Hepatocyte (in vitro differentiated cells): ENCODE measurements around the gene JHY.

Experiments
- CTCF ChIP-seq: fragments of 200-600 bp; sonication (generic); IDR thresholded peaks from 2 replicates; pipeline ENCODE4 v1.5.1; 2016; ENCODE audit warnings: antibody characterized with exemption, mild to moderate bottlenecking; ENCODE audit not compliant: poor library complexity
- EZH2 ChIP-seq: fragments of 200-600 bp; sonication (generic); IDR thresholded peaks from 2 replicates; pipeline ENCODE4 v1.6.1; 2016; ENCODE audit warnings: antibody characterized with exemption, mild to moderate bottlenecking, borderline replicate concordance
- EZH2phosphoT487 ChIP-seq: fragments of 200-600 bp; sonication (generic); IDR thresholded peaks from one replicate; pipeline ENCODE4 v1.6.1; 2018; ENCODE audit warnings: antibody characterized with exemption, mild to moderate bottlenecking, low read depth, moderate library complexity; ENCODE audit not compliant: unreplicated experiment, severe bottlenecking

DNA sequence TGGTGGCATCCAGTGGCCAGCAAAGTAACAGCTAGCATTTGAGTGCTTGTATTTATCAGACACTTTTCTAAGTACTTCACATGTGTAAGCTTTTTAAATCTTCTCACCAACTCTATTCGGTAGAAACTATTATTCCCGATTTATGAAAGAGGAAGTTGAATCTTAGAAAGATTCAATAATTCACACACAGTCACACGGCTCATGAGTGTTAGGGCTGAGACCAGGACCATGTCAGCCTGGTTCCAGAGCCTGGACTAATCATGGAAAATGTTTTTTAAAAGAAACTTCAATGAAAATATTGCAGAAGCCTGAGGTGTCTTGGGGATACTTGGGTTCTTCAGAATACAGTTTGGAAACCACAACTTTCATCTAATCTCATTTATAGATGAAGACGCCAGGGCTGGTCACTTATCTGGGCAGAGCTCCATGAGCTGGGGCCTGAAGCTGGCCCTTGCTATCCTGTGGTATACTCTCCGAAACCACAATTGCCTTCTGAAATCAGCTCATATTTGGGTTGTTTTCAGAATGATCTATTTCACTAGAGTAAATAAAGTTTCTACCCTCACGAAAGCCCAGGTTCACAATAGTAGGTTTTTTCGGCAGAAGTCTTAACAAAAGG lies 48.6 kb upstream of the JHY start:
- TF ChIP-seq EZH2 = no peak
- no peak for TF ChIP-seq CTCF
- TF ChIP-seq EZH2phosphoT487 = no peak
